ENCODE data around the gene TOMM6.
"Not testable (repeated sequence)": the region's sequence is repeated elsewhere in the genome, so short reads cannot be mapped to it uniquely, and the experiment has no call there.

The TOMM6 gene

GRCh38 chr6:41785689-41786450, 1.6 kb upstream of the TOMM6 start:
- DNase-seq = no peak

GRCh38 chr6:41786451-41787218, 859 bp upstream of the TOMM6 start:
- DNase-seq = peak; percentile 55

GRCh38 chr6:41789390-41789724, 1.9 kb downstream of the TOMM6 start:
- no peak for DNase-seq

GRCh38 chr6:41790045-41790444, 2.6 kb downstream of the TOMM6 start:
- no peak for DNase-seq

- DNase-seq = no peak
Measured at GRCh38 chr6:41791305-41791704, 3.8 kb downstream of the TOMM6 start.

GRCh38 chr6:41791984-41792383, 4.5 kb downstream of the TOMM6 start:
- DNase-seq = no peak

GRCh38 chr6:41796474-41796873, 9.0 kb downstream of the TOMM6 start:
- no peak for DNase-seq

- no peak for DNase-seq
Measured at GRCh38 chr6:41798901-41799558, 11.5 kb downstream of the TOMM6 start.

- DNase-seq = no peak
Measured at GRCh38 chr6:41799559-41799911, 12.0 kb downstream of the TOMM6 start.

- no peak for DNase-seq
Measured at GRCh38 chr6:41801380-41801779, 13.9 kb downstream of the TOMM6 start.

- no peak for DNase-seq
Measured at GRCh38 chr6:41805830-41806774, 18.6 kb downstream of the TOMM6 start.

- DNase-seq = no peak
Measured at GRCh38 chr6:41811095-41811494, 23.6 kb downstream of the TOMM6 start.

- DNase-seq = not testable (repeated sequence)
Measured at GRCh38 chr6:41811946-41812345, 24.5 kb downstream of the TOMM6 start.

GRCh38 chr6:41813469-41813868, 26.0 kb downstream of the TOMM6 start:
- DNase-seq = no peak

- DNase-seq = no peak
Measured at GRCh38 chr6:41813956-41814355, 26.5 kb downstream of the TOMM6 start.

GRCh38 chr6:41814629-41815028, 27.1 kb downstream of the TOMM6 start:
- DNase-seq = no peak

- no peak for DNase-seq
Measured at GRCh38 chr6:41815587-41815986, 28.1 kb downstream of the TOMM6 start.

GRCh38 chr6:41818271-41819054, 31.0 kb downstream of the TOMM6 start:
- no peak for DNase-seq

GRCh38 chr6:41821266-41821665, 33.8 kb downstream of the TOMM6 start:
- DNase-seq = no peak

GRCh38 chr6:41822021-41822420, 34.5 kb downstream of the TOMM6 start:
- DNase-seq = no peak

GRCh38 chr6:41823178-41823577, 35.7 kb downstream of the TOMM6 start:
- no peak for DNase-seq
